ENCODE data around the gene ZNF512.
"Not testable (repeated sequence)": the region's sequence is repeated elsewhere in the genome, so short reads cannot be mapped to it uniquely, and the experiment has no call there.

Gene ZNF512

DNA sequence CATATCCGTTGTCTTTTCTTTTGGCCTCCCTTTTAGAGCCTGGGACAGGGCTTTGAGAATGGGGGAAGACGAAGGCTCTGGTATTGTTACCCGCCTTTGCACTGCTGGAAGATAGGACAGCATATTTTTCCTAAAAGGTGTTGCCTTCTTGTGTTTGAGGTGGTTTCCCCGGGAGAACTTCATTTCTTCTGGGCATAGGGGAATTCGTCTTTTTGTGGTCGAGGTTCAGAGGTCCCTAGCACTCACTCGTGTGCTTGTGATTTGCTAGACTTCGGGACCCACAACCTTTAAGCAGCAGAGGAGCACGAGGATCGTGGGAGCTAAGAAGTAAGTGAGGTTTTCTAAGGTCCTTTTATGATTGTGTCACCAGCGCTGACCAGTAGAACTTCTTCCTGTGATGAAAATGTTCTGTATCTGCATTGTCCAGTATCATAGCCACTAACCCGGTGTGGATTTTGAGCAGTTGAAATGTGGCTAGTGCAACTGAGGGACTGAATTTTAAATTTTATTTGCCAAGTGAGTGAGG is 611 bp downstream of the ZNF512 start:
- no peak for DNase-seq (ENCODE audit: low read depth, low spot score)

DNA sequence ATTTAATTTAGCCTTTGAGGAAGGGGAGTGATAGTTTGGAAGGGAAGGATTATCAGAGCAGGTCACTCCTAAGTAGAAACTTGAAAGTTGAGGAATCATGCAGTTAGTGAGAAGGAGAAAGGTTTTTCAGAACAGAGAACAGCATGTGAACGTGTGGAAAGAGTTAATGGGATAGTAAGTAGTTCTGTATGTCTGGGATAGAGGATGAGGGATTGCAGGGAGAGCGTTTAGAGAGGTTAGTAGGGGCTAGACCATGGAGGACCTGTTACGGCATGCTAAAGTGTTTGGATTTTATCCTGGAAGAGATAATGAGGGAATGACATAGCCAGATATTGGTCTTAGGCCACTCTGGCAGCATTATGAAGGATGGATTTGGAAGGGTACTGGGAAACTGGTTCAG is 1.8 kb downstream of the ZNF512 start:
- DNase-seq (ENCODE audit: low read depth, low spot score) = no peak

DNA sequence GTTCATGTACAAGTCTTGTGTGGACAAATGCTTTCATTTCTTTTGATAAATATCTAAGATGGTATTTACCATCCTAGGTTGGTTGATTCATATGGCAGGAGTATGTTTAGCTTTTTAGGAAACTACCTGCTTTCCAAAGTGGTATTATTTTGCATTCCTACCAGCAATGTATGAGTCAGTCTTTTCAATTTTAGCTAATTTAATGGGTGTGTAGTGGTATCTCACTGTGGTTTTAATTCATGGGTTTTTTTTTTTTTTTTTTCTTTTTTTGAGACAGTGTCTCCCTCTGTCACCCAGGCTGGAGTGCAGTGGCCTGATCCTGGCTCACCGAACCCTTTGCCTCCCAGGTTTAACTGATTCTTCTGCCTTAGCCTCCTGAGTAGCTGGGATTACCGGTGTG is 4.2 kb downstream of the ZNF512 start:
- no peak for DNase-seq (ENCODE audit: low read depth, low spot score)

GRCh38 chr2:27588308-27588707 is 5.5 kb downstream of the ZNF512 start:
- DNase-seq (ENCODE audit: low read depth, low spot score) = no peak

GRCh38 chr2:27591745-27592144 is 8.9 kb downstream of the ZNF512 start:
- no peak for DNase-seq (ENCODE audit: low read depth, low spot score)

- no peak for DNase-seq (ENCODE audit: low read depth, low spot score)
Observed at GRCh38 chr2:27593240-27593639, 10.4 kb downstream of the ZNF512 start.

- not testable (repeated sequence) for DNase-seq (ENCODE audit: low read depth, low spot score)
Observed at GRCh38 chr2:27594020-27594703, 11.3 kb downstream of the ZNF512 start.

DNA sequence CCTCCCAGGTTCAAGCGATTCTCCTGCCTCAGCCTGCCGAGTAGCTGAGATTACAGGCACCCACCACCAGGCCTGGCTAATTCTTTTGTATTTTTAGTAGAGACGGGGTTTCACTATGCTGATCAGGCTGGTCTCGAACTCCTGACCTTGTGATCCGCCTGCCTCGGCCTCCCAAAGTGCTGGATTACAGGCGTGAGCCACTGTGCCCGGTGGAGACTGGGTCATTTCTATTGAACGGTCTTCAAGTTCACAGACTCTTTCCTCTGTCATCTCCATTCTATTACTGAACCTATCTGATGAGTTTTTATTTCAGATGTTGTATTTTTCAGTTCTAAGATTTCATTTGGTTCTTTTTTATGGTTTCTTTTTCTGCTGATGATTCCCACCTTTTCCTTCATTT is 12.6 kb downstream of the ZNF512 start:
- not testable (repeated sequence) for DNase-seq (ENCODE audit: low read depth, low spot score)

DNA sequence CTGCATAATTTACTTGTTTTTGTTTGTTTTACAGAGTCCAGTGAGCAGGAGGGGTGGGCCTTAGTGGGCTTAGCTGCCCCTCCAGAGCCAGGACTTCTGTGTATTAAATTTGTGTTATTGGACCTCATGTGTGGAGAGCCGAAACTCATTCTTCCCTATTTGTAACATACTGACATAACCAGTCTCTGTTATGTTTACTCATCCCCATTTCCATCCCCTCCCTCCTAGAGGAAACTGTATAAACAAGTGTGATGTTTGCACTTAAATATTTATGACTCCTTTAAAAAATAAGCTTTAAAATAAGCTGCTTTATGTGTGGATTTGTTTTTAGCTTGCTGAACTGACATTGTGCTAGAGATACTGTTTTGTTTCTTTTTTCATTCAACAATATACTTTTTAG is 13.8 kb downstream of the ZNF512 start:
- DNase-seq (ENCODE audit: low read depth, low spot score) = no peak

DNA sequence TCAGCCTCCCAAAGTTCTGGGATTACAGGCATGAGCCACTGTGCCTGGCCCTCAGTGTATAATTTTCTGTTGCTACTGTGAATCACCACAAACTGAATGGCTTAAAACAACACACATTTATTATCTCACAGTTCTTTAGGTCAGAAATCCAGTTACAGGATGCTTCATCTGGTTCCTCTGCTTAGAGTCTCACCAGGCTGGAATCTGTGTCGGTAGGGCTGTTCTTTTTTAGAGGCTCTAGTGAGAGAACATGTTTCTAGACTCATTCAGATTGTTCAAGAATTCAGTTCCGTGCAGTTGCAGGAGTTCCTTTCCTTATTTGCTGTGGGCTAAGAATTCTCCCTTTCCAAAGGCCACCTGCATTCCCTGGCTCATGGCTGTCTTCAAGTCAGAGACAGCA is 23.8 kb downstream of the ZNF512 start:
- no peak for DNase-seq (ENCODE audit: low read depth, low spot score)

DNA sequence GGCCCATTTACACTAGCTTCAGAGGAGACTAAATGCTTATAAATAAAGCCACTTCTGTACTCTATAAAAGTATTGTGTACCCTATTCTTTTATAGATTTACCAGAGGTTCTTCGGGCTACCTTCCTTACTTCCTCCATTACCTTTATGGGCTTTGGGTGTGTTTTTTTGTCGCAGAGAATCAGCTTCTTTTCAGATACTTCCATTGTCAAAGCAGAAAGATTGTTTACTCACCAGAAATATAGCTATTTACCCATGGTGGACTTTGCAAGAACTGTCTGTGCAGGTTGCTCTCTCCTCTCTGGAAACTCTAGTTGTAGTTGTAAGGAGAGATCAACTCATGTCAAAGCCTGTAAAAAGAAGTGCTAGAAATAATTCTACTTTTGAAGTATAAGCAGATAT is 31.1 kb downstream of the ZNF512 start:
- DNase-seq (ENCODE audit: low read depth, low spot score) = no peak

DNA sequence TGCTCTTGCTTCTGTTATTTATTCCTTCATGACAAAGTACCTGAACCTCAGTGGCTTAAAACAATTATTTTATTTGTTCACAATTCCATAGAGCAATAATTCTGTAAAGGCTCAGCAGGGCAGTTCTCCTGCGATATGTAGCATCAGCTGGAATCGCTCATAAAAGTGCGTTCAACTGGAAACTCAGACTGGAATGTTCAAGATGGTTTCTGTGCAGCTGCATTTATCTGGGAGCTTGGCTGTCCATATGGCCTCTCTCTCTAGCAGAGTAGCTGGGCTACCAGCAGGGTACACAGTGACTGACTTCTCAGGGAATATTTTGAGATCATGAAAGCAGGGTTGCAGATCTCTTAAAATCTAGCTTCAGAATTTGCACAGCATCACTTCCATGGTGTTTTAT is 32.5 kb downstream of the ZNF512 start:
- DNase-seq (ENCODE audit: low read depth, low spot score) = no peak

DNA sequence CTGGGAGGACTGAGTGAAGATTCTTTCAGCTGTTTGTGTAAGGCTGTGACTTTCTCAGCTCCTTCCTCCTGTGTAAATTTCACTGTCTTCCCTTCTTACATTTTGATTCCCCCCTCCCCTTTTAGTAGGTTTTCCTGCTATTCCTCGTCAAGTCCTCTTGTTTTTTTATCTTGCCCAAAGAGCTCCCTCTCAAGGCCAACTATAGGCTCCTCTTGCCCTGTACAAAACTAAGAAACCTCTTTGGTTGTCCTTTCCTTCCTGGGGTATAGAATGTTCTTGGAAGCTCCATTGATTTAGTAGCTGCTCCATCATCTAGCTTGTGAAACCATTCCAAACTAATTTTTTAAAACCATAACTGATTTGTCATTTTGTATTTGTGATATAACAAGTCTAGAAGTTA is 38.7 kb downstream of the ZNF512 start:
- no peak for DNase-seq (ENCODE audit: low read depth, low spot score)

DNA sequence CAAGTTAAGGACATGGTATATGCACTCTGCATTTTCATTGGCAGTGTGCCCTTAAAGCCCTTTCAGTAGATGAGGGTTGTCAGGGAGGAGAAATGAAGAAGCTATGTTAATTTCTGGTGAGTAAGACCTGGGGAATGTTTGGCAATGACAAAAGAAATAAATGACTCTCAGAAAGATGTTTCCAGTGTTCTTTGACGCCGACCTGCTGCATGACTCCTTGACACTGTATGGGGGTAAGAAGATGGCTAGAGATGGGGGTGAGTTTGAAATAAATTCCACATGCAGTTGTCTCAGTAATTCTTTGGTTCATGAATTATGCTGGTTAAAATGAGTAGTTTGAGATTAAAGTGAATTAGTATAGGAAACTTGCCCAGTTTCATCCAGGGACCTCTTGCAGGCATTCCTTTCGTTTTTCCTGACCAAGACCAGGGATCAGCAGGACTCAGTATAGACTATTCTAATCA is 40.1 kb downstream of the ZNF512 start:
- no peak for DNase-seq (ENCODE audit: low read depth, low spot score)

DNA sequence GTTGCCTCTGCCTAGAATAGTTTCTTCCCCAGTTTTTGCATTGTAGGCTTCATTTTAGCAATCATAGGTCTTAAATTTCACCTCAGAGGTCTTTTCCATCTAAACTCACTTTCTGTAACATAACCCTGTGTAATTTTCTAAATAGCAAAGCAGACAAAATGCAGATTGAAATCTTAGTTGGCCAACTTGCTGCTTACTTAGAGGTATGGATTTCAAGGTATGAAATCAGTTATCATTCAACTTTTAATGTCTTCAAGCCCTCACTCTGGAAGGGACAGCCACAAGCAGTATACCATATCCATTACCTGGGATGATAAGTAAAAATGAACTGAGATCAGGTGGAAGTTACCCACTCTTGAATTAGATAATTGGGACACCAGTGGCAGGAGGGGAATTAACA is 42.1 kb downstream of the ZNF512 start:
- DNase-seq (ENCODE audit: low read depth, low spot score) = no peak

GRCh38 chr2:27626323-27626722 is 43.5 kb downstream of the ZNF512 start:
- DNase-seq (ENCODE audit: low read depth, low spot score) = not testable (repeated sequence)

DNA sequence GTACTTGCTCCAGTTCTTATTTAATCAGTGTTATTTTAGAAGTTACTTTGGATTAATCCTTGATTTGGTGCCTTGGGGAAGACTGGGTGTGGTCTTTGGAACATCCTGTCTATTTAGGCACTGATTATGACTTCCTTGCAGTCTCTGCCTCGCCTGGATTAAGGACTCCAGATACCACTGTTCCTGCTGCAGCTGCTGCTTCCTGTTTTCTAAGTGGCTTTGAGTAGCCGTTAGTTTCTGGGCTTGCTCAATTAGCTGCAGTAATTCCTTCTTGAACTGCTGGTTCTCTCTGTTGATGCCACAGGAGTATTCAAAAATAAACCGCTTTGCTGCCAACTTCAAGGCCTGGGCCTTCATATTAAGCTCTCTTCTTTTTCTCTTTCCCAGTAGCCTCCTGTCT is 44.1 kb downstream of the ZNF512 start:
- DNase-seq (ENCODE audit: low read depth, low spot score) = not testable (repeated sequence)

GRCh38 chr2:27627963-27628766 is 45.3 kb downstream of the ZNF512 start:
- DNase-seq (ENCODE audit: low read depth, low spot score) = peak; percentile 7

DNA sequence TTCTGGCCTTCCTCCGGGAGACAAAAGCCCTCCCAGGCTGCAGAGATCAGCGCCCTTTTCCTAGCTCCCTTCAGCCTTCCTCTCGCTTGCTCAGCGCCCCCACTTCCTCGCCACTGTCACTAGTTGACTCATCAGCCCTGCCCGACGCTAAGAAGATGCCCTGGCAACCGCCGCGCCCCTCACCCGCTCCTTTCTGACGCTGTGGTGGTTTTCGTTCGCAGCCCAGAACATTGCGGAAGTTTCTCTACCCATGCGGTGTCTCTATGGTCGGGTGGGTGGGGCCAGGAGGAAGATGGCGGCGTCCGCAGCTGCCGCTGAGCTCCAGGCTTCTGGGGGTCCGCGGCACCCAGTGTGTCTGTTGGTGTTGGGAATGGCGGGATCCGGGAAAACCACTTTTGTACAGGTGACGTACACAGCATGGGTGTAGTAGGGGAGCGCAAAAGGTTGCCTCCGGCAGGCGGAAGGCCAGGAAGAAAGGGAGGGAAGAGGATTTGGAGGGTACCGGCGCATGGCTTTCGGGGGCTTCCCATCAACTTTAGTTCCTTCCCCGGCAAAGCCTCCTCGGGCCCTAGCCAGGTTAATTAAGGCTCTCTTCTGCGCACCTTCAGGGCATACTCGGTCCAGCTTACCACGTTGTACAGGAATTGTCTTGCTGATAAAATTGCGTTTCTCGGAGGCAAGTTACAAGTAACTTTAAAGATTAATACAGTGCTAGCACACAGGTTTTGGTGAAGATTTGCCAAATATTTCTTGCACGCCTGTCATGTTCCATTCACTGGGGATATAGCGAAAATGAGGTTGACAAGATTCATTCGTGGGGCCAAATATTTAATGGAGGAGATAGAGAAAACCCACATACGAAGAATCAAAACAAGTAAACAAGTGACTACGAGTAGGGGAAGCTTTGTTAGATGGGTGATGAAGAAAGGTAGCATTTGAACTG is 46.2 kb downstream of the ZNF512 start, which contains the start of the genes CCDC121 and GPN1:
Gene CCDC121, minus strand, starts transcription at position 246 of the 943 bp plus-strand sequence. CDS start 1,213 bp downstream, outside the sequence.
Gene GPN1, plus strand, starts transcription at position 284 of the 943 bp plus-strand sequence. Its CDS starts 9 bp downstream, at position 293.
- peak; percentile 62 for DNase-seq (ENCODE audit: low read depth, low spot score)

- not testable (repeated sequence) for DNase-seq (ENCODE audit: low read depth, low spot score)
Observed at GRCh38 chr2:27630257-27630656, 47.4 kb downstream of the ZNF512 start.

DNA sequence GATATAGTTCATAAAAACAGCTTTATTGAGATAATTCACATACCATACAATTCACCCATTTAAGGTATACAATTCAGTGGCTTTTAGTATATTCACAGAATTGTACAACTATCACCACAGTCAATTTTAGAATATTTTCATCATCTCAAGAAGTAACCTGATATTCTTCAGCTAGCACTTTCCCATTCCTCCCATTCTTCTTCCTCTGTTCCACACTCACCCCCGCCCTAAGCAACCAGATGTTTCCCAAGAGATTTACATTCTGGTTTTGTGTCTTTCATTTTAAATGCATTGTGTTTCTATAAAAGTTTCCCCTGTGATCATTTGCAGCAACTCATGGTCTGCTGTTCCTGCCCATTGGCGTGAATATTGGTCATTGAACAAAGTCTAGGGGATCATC is 51.4 kb downstream of the ZNF512 start:
- no peak for DNase-seq (ENCODE audit: low read depth, low spot score)
